ENCODE data around the gene RAPGEF3. TPM values are rescaled to one million over a fixed set of nuclear protein-coding genes. Genes with fewer than 3 reads are reported as not detected.

Gene RAPGEF3
- total and polyA plus RNA-seq, 4 donors, result 1.3 to 4.3 (median 1.4) TPM

DNA sequence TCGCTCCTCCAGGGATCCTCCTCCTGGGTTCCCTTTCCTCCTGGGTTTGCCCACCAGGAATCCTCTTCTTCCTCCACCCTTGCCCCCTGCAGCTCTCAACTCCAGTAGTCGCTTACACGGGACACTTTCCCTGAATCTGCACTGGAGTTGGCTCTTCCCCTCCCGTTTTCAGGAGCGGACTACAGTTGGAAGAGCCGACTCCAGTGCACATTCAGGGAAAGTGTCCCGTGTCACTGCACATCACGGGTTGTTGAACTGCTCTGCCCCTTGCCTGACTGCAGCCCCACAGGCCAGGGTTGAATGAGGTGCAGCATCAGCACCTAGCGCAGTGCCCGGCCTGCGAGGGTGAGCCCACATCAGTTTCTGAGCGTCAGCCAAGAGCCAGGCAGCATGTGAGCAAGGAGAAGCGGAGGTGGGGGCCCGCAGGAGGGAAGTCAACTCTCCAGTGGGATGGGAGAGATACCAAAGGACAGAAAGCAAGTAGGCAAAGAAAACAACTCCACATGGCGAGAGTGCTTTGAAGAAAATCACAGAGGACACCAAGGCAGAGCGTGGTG, 13.1 kb downstream of the RAPGEF3 start:
- no peaks in the 10 kb centered on the region for H3K36me3 ChIP-seq (ENCODE audit: control insufficient read depth in 4 of 4, insufficient read depth in 3 of 4, low read depth in 1 of 4, low read length in 3 of 4)
- no peaks in the 10 kb centered on the region for H3K4me1 ChIP-seq (ENCODE audit: control insufficient read depth in 4 of 4, insufficient read depth in 4 of 4, low read length in 3 of 4)
- no peaks in the 10 kb centered on the region for H3K27me3 ChIP-seq (ENCODE audit: control insufficient read depth in 4 of 4, insufficient read depth in 4 of 4, low read length in 3 of 4)
- H3K9ac ChIP-seq (ENCODE audit: low read depth in 1 of 2, low read length in 2 of 2), result no peak overlapping the region
- H3K9me3 ChIP-seq (ENCODE audit: control insufficient read depth in 4 of 4, low read length in 3 of 4), result no peaks in the 10 kb centered on the region
- DNase-seq (ENCODE audit: low spot score), result no peak
- TF ChIP-seq HNF4A (conservative IDR thresholded peaks at IDR 0.05), result no peak
- TF ChIP-seq RXRA (IDR thresholded peaks at IDR 0.05), result no peak
- no peak for TF ChIP-seq EGR1 (IDR thresholded peaks at IDR 0.05; ENCODE audit: low read depth in 2 of 2)
- no peak for TF ChIP-seq SP1 (IDR thresholded peaks at IDR 0.05)
- no peak for TF ChIP-seq RAD21 (IDR thresholded peaks at IDR 0.05)
- TF ChIP-seq, protein P1, sequence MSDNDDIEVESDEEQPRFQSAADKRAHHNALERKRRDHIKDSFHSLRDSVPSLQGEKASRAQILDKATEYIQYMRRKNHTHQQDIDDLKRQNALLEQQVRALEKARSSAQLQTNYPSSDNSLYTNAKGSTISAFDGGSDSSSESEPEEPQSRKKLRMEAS (IDR thresholded peaks at IDR 0.05), result no peak
- no peak for TF ChIP-seq FOXA1 (IDR thresholded peaks at IDR 0.05)
- TF ChIP-seq NR2F2 (IDR thresholded peaks at IDR 0.05), result no peak
- no peak for TF ChIP-seq YY1 (IDR thresholded peaks at IDR 0.05)
- TF ChIP-seq, protein P2, sequence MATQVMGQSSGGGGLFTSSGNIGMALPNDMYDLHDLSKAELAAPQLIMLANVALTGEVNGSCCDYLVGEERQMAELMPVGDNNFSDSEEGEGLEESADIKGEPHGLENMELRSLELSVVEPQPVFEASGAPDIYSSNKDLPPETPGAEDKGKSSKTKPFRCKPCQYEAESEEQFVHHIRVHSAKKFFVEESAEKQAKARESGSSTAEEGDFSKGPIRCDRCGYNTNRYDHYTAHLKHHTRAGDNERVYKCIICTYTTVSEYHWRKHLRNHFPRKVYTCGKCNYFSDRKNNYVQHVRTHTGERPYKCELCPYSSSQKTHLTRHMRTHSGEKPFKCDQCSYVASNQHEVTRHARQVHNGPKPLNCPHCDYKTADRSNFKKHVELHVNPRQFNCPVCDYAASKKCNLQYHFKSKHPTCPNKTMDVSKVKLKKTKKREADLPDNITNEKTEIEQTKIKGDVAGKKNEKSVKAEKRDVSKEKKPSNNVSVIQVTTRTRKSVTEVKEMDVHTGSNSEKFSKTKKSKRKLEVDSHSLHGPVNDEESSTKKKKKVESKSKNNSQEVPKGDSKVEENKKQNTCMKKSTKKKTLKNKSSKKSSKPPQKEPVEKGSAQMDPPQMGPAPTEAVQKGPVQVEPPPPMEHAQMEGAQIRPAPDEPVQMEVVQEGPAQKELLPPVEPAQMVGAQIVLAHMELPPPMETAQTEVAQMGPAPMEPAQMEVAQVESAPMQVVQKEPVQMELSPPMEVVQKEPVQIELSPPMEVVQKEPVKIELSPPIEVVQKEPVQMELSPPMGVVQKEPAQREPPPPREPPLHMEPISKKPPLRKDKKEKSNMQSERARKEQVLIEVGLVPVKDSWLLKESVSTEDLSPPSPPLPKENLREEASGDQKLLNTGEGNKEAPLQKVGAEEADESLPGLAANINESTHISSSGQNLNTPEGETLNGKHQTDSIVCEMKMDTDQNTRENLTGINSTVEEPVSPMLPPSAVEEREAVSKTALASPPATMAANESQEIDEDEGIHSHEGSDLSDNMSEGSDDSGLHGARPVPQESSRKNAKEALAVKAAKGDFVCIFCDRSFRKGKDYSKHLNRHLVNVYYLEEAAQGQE (IDR thresholded peaks at IDR 0.05), result no peak
- TF ChIP-seq, protein P3, sequence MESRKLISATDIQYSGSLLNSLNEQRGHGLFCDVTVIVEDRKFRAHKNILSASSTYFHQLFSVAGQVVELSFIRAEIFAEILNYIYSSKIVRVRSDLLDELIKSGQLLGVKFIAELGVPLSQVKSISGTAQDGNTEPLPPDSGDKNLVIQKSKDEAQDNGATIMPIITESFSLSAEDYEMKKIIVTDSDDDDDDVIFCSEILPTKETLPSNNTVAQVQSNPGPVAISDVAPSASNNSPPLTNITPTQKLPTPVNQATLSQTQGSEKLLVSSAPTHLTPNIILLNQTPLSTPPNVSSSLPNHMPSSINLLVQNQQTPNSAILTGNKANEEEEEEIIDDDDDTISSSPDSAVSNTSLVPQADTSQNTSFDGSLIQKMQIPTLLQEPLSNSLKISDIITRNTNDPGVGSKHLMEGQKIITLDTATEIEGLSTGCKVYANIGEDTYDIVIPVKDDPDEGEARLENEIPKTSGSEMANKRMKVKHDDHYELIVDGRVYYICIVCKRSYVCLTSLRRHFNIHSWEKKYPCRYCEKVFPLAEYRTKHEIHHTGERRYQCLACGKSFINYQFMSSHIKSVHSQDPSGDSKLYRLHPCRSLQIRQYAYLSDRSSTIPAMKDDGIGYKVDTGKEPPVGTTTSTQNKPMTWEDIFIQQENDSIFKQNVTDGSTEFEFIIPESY (IDR thresholded peaks at IDR 0.05), result no peak
- no peak for TF ChIP-seq HNF4G (IDR thresholded peaks at IDR 0.05)
- no peak for TF ChIP-seq JUND (IDR thresholded peaks at IDR 0.05)
- TF ChIP-seq, protein P4, sequence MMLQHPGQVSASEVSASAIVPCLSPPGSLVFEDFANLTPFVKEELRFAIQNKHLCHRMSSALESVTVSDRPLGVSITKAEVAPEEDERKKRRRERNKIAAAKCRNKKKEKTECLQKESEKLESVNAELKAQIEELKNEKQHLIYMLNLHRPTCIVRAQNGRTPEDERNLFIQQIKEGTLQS (IDR thresholded peaks at IDR 0.05), result no peak
- TF ChIP-seq GABPA (IDR thresholded peaks at IDR 0.05 in 1 of 2, conservative IDR thresholded peaks at IDR 0.05 in 1 of 2), result no peak
- TF ChIP-seq TAF1 (conservative IDR thresholded peaks at IDR 0.05), result no peak
- no peak overlapping the region for H3K27ac ChIP-seq (ENCODE audit: low read depth in 1 of 2, low read length in 2 of 2)
- H3K4me3 ChIP-seq (ENCODE audit: low read depth in 1 of 3, low read length in 3 of 3), result no peak overlapping the region
- WGBS, result 72% methylated on average over 16 of the region's 16 CpGs

DNA sequence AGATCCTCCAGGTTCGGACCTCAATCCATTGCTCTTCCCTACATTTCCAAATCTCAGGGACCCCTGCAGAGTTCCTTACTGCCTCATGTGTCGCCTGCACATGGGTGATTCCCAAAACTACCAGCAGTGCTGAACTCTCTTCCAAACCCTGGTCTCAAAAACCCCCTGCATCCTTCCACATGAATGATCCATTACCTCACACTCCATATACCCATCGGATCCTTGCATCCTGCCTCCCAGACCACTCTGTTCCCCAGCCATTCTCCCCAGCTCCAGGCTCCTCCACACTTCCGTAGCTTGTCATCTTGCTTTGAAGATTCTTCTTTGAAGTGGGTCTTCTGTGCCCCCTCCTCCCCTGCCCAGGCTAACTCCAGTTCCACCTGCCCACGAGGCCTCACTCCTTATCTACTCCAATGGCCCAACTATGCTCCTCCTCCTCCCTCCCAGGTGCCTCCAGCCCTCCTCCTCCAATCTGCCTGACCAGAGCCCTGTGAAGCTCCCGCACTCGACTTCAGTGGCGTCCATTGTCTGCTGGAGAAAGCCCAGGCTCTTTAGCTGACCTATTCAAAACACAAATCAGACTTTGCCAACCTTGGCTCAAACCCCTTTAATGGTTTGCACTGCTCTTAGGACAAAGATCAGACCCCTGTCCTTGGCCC, 13.8 kb downstream of the RAPGEF3 start:
- Histone ChIP-seq H3K27me3 (ENCODE audit: control insufficient read depth in 4 of 4, insufficient read depth in 4 of 4, low read length in 3 of 4) (no peaks in the 10 kb centered on the region), H3K9ac (ENCODE audit: low read depth in 1 of 2, low read length in 2 of 2) (no peak overlapping the region), H3K27ac (ENCODE audit: low read depth in 1 of 2, low read length in 2 of 2) (no peak overlapping the region), H3K4me1 (ENCODE audit: control insufficient read depth in 4 of 4, insufficient read depth in 4 of 4, low read length in 3 of 4) (no peaks in the 10 kb centered on the region), H3K4me3 (ENCODE audit: low read depth in 1 of 3, low read length in 3 of 3) (no peak overlapping the region), H3K9me3 (ENCODE audit: control insufficient read depth in 4 of 4, low read length in 3 of 4) (no peaks in the 10 kb centered on the region), H3K36me3 (ENCODE audit: control insufficient read depth in 4 of 4, insufficient read depth in 3 of 4, low read depth in 1 of 4, low read length in 3 of 4) (no peaks in the 10 kb centered on the region)
- DNase-seq (ENCODE audit: low spot score), result no peak
- TF ChIP-seq FOXA1 (IDR thresholded peaks at IDR 0.05), result no peak
- no peak for TF ChIP-seq SP1 (IDR thresholded peaks at IDR 0.05)
- no peak for TF ChIP-seq RAD21 (IDR thresholded peaks at IDR 0.05)
- no peak for TF ChIP-seq TAF1 (conservative IDR thresholded peaks at IDR 0.05)
- no peak for TF ChIP-seq HNF4G (IDR thresholded peaks at IDR 0.05)
- TF ChIP-seq, protein P1 (IDR thresholded peaks at IDR 0.05), result no peak
- TF ChIP-seq, protein P5, sequence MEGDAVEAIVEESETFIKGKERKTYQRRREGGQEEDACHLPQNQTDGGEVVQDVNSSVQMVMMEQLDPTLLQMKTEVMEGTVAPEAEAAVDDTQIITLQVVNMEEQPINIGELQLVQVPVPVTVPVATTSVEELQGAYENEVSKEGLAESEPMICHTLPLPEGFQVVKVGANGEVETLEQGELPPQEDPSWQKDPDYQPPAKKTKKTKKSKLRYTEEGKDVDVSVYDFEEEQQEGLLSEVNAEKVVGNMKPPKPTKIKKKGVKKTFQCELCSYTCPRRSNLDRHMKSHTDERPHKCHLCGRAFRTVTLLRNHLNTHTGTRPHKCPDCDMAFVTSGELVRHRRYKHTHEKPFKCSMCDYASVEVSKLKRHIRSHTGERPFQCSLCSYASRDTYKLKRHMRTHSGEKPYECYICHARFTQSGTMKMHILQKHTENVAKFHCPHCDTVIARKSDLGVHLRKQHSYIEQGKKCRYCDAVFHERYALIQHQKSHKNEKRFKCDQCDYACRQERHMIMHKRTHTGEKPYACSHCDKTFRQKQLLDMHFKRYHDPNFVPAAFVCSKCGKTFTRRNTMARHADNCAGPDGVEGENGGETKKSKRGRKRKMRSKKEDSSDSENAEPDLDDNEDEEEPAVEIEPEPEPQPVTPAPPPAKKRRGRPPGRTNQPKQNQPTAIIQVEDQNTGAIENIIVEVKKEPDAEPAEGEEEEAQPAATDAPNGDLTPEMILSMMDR (IDR thresholded peaks at IDR 0.05; ENCODE audit: low read depth, low read length, missing input control), result no peak
- TF ChIP-seq, protein P4 (IDR thresholded peaks at IDR 0.05), result no peak
- no peak for TF ChIP-seq GABPA (IDR thresholded peaks at IDR 0.05 in 1 of 2, conservative IDR thresholded peaks at IDR 0.05 in 1 of 2)
- 71% methylated on average over 8 of the region's 8 CpGs for WGBS
